IMR-90 (cell line): ENCODE measurements around the gene ZNF492. TPM values are rescaled to one million over a fixed set of nuclear protein-coding genes. Genes with fewer than 3 reads are reported as not detected.

ENCODE experiments used
- ATAC-seq: fragments of 200-7000 bp; cut with Tn5 transposase; 2 replicates; pipeline ENCODE4 v1.9.1; 2020; ENCODE audit warnings: low read depth, mild to moderate bottlenecking, moderate library complexity
- BruUV-seq: library from RNA; stranded (reverse); fragments of 400-500 nt; replicated peaks from 2 replicates; lab custom pipeline; 2021; lab: Mats Ljungman, UMichigan
- CTCF ChIA-PET: fragments of 300-600 bp; formaldehyde crosslinking; extraction: SDS; loops from one replicate; lab custom pipeline; 2021; ENCODE audit warnings: antibody characterized with exemption; lab: Yijun Ruan, JAX
- POLR2A ChIA-PET: fragments of 300-600 bp; sonication (Branson Sonifier 250); formaldehyde crosslinking; loops from one replicate; lab custom pipeline; 2022; ENCODE audit warnings: antibody characterized with exemption; ENCODE audit not compliant: unreplicated experiment; lab: Charles Lee
- DNase-seq: peaks from one replicate; pipeline ENCODE4 v3.0.0; 2013
- H2AFZ ChIP-seq: replicated peaks from 2 replicates; pipeline ENCODE3; 2013; ENCODE audit warnings: low read length, mild to moderate bottlenecking; ENCODE audit not compliant: poor library complexity
- H2AK5ac ChIP-seq: 2 replicates; pipeline ENCODE4 v1.6.1; 2013; ENCODE audit warnings: low read depth, low read length, inconsistent platforms
- H2AK9ac ChIP-seq: replicated peaks from 2 replicates; pipeline ENCODE3; 2013; ENCODE audit warnings: mild to moderate bottlenecking, low read depth, low read length, moderate library complexity; ENCODE audit not compliant: poor library complexity
- H2BK120ac ChIP-seq: 2 replicates; pipeline ENCODE4 v1.6.1; 2013; ENCODE audit warnings: low read depth, low read length, inconsistent platforms
- H2BK15ac ChIP-seq: 3 replicates; pipeline ENCODE4 v1.6.1; 2013; ENCODE audit warnings: low read depth, low read length, inconsistent platforms
- H2BK20ac ChIP-seq: 2 replicates; pipeline ENCODE4 v1.6.1; 2013; ENCODE audit warnings: low read depth, mild to moderate bottlenecking, inconsistent platforms, low read length, moderate library complexity
- H2BK5ac ChIP-seq: 2 replicates; pipeline ENCODE4 v1.6.1; 2013; ENCODE audit warnings: mild to moderate bottlenecking, low read depth, low read length, inconsistent platforms; ENCODE audit not compliant: poor library complexity, severe bottlenecking
- H3K14ac ChIP-seq: replicated peaks from 2 replicates; pipeline ENCODE4 v1.6.1; 2013; ENCODE audit warnings: low read depth, low read length, inconsistent platforms
- H3K18ac ChIP-seq: 2 replicates; pipeline ENCODE4 v1.6.1; 2013; ENCODE audit warnings: low read depth, low read length, control low read depth
- H3K23ac ChIP-seq: 2 replicates; pipeline ENCODE4 v1.6.1; 2013; ENCODE audit warnings: low read depth, low read length, inconsistent platforms
- H3K27ac ChIP-seq: 2 replicates; pipeline ENCODE4 v1.5.1; 2013; ENCODE audit warnings: mild to moderate bottlenecking, control low read depth, low read length; ENCODE audit not compliant: insufficient read depth
- H3K27me3 ChIP-seq: 2 replicates; pipeline ENCODE4 v1.6.1; 2013; ENCODE audit warnings: low read length; ENCODE audit not compliant: control insufficient read depth, insufficient read depth
- H3K36me3 ChIP-seq: 2 replicates; pipeline ENCODE4 v1.6.1; 2013; ENCODE audit warnings: low read length, mixed read lengths; ENCODE audit not compliant: control insufficient read depth, insufficient read depth
- H3K4ac ChIP-seq: 2 replicates; pipeline ENCODE4 v1.6.1; 2013; ENCODE audit warnings: low read depth, low read length, inconsistent platforms
- H3K4me1 ChIP-seq: 2 replicates; pipeline ENCODE4 v1.6.1; 2013; ENCODE audit warnings: low read length, mixed read lengths; ENCODE audit not compliant: control insufficient read depth, insufficient read depth
- H3K4me2 ChIP-seq: 2 replicates; pipeline ENCODE4 v1.6.1; 2013; ENCODE audit warnings: low read depth, mild to moderate bottlenecking, control low read depth, low read length, moderate library complexity
- H3K4me3 ChIP-seq: 2 replicates; pipeline ENCODE4 v1.5.1; 2013; ENCODE audit warnings: low read depth, mild to moderate bottlenecking, control low read depth, low read length, moderate library complexity; ENCODE audit not compliant: insufficient read depth
- H3K56ac ChIP-seq: 2 replicates; pipeline ENCODE4 v1.6.1; 2013; ENCODE audit warnings: low read length, inconsistent platforms; ENCODE audit not compliant: insufficient read depth; ENCODE audit errors: extremely low read depth
- H3K79me1 ChIP-seq, 2 experiments: 2 replicates each; pipeline ENCODE4 v1.6.1; 2013; ENCODE audit warnings: low read length in 2 of 2, inconsistent platforms in 1 of 2, low read depth in 1 of 2
- H3K9ac ChIP-seq: 2 replicates; pipeline ENCODE4 v1.6.1; 2013; ENCODE audit warnings: low read depth, low read length, control low read depth
- H3K9me1 ChIP-seq: 2 replicates; pipeline ENCODE4 v1.6.1; 2013; ENCODE audit warnings: low read length, inconsistent platforms; ENCODE audit not compliant: insufficient read depth
- H3K9me3 ChIP-seq: 2 replicates; pipeline ENCODE4 v1.6.1; 2013; ENCODE audit warnings: low read length; ENCODE audit not compliant: control insufficient read depth, insufficient read depth
- H4K20me1 ChIP-seq: 2 replicates; pipeline ENCODE4 v1.6.1; 2013; ENCODE audit warnings: low read length, inconsistent platforms; ENCODE audit not compliant: insufficient read depth
- H4K5ac ChIP-seq: 2 replicates; pipeline ENCODE4 v1.6.1; 2013; ENCODE audit warnings: mild to moderate bottlenecking, low read depth, low read length, control low read depth
- H4K8ac ChIP-seq, 2 experiments: 2 replicates each; pipeline ENCODE4 v1.6.1; 2013; ENCODE audit warnings: low read depth in 2 of 2, low read length in 2 of 2, control low read depth in 1 of 2, inconsistent platforms in 1 of 2
- H4K91ac ChIP-seq: 2 replicates; pipeline ENCODE4 v1.6.1; 2013; ENCODE audit warnings: low read depth, low read length, inconsistent platforms; ENCODE audit not compliant: insufficient read depth
- BHLHE40 ChIP-seq: fragments of 150-350 bp; IDR thresholded peaks from 2 replicates; pipeline ENCODE4 v1.6.1; 2016; ENCODE audit warnings: mild to moderate bottlenecking, low read depth, low read length
- CEBPB ChIP-seq: IDR thresholded peaks from 2 replicates; pipeline ENCODE4 v1.6.1; 2012; ENCODE audit warnings: low read depth, low read length, improper control_type of control experiment
- CHD1 ChIP-seq: IDR thresholded peaks from 2 replicates; pipeline ENCODE4 v1.6.1; 2012; ENCODE audit warnings: low read depth, low read length, improper control_type of control experiment
- CTCF ChIP-seq: conservative IDR thresholded peaks from 2 replicates; pipeline ENCODE4 v1.5.1; 2012; ENCODE audit warnings: mild to moderate bottlenecking, low read depth, low read length, improper control_type of control experiment
- ELK1 ChIP-seq: fragments of 150-350 bp; IDR thresholded peaks from 2 replicates; pipeline ENCODE4 v1.6.1; 2016; ENCODE audit warnings: low read depth, mild to moderate bottlenecking, low read length, moderate library complexity, borderline replicate concordance
- FOS ChIP-seq: fragments of 150-350 bp; IDR thresholded peaks from 2 replicates; pipeline ENCODE4 v1.6.1; 2016; ENCODE audit warnings: low read depth, low read length
- MAFK ChIP-seq: IDR thresholded peaks from 2 replicates; pipeline ENCODE4 v1.6.1; 2012; ENCODE audit warnings: low read depth, low read length, improper control_type of control experiment
- MAZ ChIP-seq: IDR thresholded peaks from 2 replicates; pipeline ENCODE4 v1.6.1; 2012; ENCODE audit warnings: low read depth, mild to moderate bottlenecking, low read length, improper control_type of control experiment, moderate library complexity, borderline replicate concordance
- MXI1 ChIP-seq: IDR thresholded peaks from 2 replicates; pipeline ENCODE4 v1.6.1; 2012; ENCODE audit warnings: low read depth, mild to moderate bottlenecking, low read length, moderate library complexity, borderline replicate concordance
- NFE2L2 ChIP-seq: fragments of 150-350 bp; IDR thresholded peaks from 2 replicates; pipeline ENCODE4 v1.6.1; 2016; ENCODE audit warnings: low read depth, mild to moderate bottlenecking, low read length
- POLR2A ChIP-seq: IDR thresholded peaks from 2 replicates; pipeline ENCODE4 v1.6.1; 2012; ENCODE audit warnings: mild to moderate bottlenecking, low read depth, low read length
- RAD21 ChIP-seq: IDR thresholded peaks from 2 replicates; pipeline ENCODE4 v1.6.1; 2012; ENCODE audit warnings: low read length, improper control_type of control experiment
- RCOR1 ChIP-seq: IDR thresholded peaks from 2 replicates; pipeline ENCODE4 v1.6.1; 2012; ENCODE audit warnings: mild to moderate bottlenecking, low read length, improper control_type of control experiment; ENCODE audit not compliant: insufficient replicate concordance
- RFX5 ChIP-seq: IDR thresholded peaks from 2 replicates; pipeline ENCODE4 v1.8.0; 2012; ENCODE audit warnings: low read depth, mild to moderate bottlenecking, low read length, moderate library complexity
- SMC3 ChIP-seq: fragments of 150-350 bp; IDR thresholded peaks from 2 replicates; pipeline ENCODE4 v1.6.1; 2016; ENCODE audit warnings: low read depth, mild to moderate bottlenecking, antibody characterized with exemption, low read length, moderate library complexity
- USF2 ChIP-seq: fragments of 150-350 bp; IDR thresholded peaks from 2 replicates; pipeline ENCODE4 v1.6.1; 2017; ENCODE audit warnings: mild to moderate bottlenecking, antibody characterized with exemption, low read length, low read depth
- WGBS, 2 experiments: methylation state at CpG; one replicate each; pipeline versions ENCODE4 v1.1.5 to v1.1.7; 2013; ENCODE audit warnings: missing lambda C conversion rate in 2 of 2; ENCODE audit not compliant: insufficient read length in 1 of 2; ENCODE audit errors: extremely low coverage in 2 of 2; 5-methylcytosine and 5-hydroxymethylcytosine counted together
- dilution Hi-C: fragments of 300-500 bp; cut with HindIII; formaldehyde crosslinking; loops from one replicate; pipeline ENCODE4 v1.14.3; 2018; ENCODE audit warnings: low sequenced_read_pairs; ENCODE audit not compliant: unreplicated experiment
- in situ Hi-C: fragments of 300-500 bp; cut with MboI; formaldehyde crosslinking; loops from 3 replicates; pipeline ENCODE4 v1.14.3; 2019; ENCODE audit warnings: low sequenced_read_pairs, inconsistent platforms, mixed read lengths
- intact Hi-C: fragments of 100-400 bp; cut with micrococcal nuclease; formaldehyde crosslinking; loops from 2 replicates; pipeline ENCODE4 v1.10.0; 2022
- polyA plus RNA-seq, 3 experiments: library from polyadenylated mRNA; depleted of rRNA; stranded (reverse); fragments of >200 nt; gene quantifications; 2 replicates each; pipeline ENCODE4 v1.2.3, GENCODE V29; 2012; ENCODE audit warnings: low replicate concordance in 1 of 3
- total RNA-seq: library from RNA; depleted of rRNA; stranded (reverse); fragments of >200 nt; gene quantifications from 2 replicates; pipeline ENCODE4 v1.2.3, GENCODE V29; 2012

The ZNF492 gene
- total and polyA plus RNA-seq, 2 of the 4 experiments (the other 2 are of a cell fraction): 0.19 to 1.3 TPM

- Histone ChIP-seq H4K20me1 (no peaks in the 10 kb centered on the region), H2BK120ac (no peak overlapping the region), H3K79me1 (no peaks in the 10 kb centered on the region), H3K36me3 (no peaks in the 10 kb centered on the region), H3K4me3 (no peak overlapping the region), H3K27ac (no peak overlapping the region), H3K4ac (no peak overlapping the region), H3K14ac (no peak overlapping the region), H3K23ac (no peak overlapping the region), H3K18ac (no peak overlapping the region), H2AFZ (no peak overlapping the region), H2BK5ac (no peak overlapping the region), H2BK20ac (no peak overlapping the region), H2AK9ac (no peak overlapping the region), H3K9ac (no peak overlapping the region), H4K5ac (no peak overlapping the region), H3K27me3 (no peaks in the 10 kb centered on the region), H4K91ac (no peak overlapping the region), H3K9me1 (no peaks in the 10 kb centered on the region), H2BK15ac (no peak overlapping the region), H3K9me3 (peaks cover 29% of the 10 kb centered on the region), H3K56ac (no peak overlapping the region), H3K4me1 (no peaks in the 10 kb centered on the region), H2AK5ac (no peak overlapping the region), H4K8ac (no peak overlapping the region), H3K4me2 (no peak overlapping the region)
- no TSS peak for BruUV-seq
- CTCF ChIA-PET: no interaction called here
- dilution Hi-C loops: no loop called here
- WGBS, 2 experiments: 93% methylated on average over 5 of the region's 12 CpGs; no CpG with 5 or more reads in 1 of the 2 experiments
- POLR2A ChIA-PET: no interaction called here
- TF ChIP-seq POLR2A: no peak
- TF ChIP-seq RFX5: no peak
- TF ChIP-seq SMC3: no peak
- no peak for TF ChIP-seq CTCF
- TF ChIP-seq BHLHE40: no peak
- TF ChIP-seq MXI1: no peak
- TF ChIP-seq MAFK: no peak
- no peak for TF ChIP-seq RAD21
- TF ChIP-seq FOS: no peak
- no peak for TF ChIP-seq USF2
- no peak for TF ChIP-seq MAZ
- TF ChIP-seq ELK1: no peak
- TF ChIP-seq NFE2L2: no peak
- TF ChIP-seq RCOR1: no peak
- no peak for TF ChIP-seq CHD1
- no peak for TF ChIP-seq CEBPB
- in situ Hi-C loops: no loop called here
- ATAC-seq (no peak), DNase-seq (no peak)
- intact Hi-C loops: no loop called here
Observed at GRCh38 chr19:22616659-22617058, 17.5 kb upstream of the ZNF492 start.
